ENCODE measurements around the gene MAP3K3.

GRCh38 chr17:63631062-63631461 is 8.8 kb downstream of the MAP3K3 start:
- TF ChIP-seq, protein P1, sequence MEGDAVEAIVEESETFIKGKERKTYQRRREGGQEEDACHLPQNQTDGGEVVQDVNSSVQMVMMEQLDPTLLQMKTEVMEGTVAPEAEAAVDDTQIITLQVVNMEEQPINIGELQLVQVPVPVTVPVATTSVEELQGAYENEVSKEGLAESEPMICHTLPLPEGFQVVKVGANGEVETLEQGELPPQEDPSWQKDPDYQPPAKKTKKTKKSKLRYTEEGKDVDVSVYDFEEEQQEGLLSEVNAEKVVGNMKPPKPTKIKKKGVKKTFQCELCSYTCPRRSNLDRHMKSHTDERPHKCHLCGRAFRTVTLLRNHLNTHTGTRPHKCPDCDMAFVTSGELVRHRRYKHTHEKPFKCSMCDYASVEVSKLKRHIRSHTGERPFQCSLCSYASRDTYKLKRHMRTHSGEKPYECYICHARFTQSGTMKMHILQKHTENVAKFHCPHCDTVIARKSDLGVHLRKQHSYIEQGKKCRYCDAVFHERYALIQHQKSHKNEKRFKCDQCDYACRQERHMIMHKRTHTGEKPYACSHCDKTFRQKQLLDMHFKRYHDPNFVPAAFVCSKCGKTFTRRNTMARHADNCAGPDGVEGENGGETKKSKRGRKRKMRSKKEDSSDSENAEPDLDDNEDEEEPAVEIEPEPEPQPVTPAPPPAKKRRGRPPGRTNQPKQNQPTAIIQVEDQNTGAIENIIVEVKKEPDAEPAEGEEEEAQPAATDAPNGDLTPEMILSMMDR (conservative IDR thresholded peaks at IDR 0.05): no peak
- TF ChIP-seq EZH2 (IDR thresholded peaks at IDR 0.05; ENCODE audit: low read depth): no peak
